Endothelial cell of umbilical vein (primary cell): ENCODE measurements around the gene CABP2. TPM values are rescaled to one million over a fixed set of nuclear protein-coding genes. Genes with fewer than 3 reads are reported as not detected.

ENCODE experiments used
- Bru-seq: library from RNA; stranded (reverse); fragments of 400-500 nt; gene quantifications from one replicate; lab custom pipeline; 2021; lab: Mats Ljungman, UMichigan
- BruChase-seq, 2 experiments: library from RNA; stranded (reverse); fragments of 400-500 nt; gene quantifications; one replicate each; lab custom pipeline; 2021; lab: Mats Ljungman, UMichigan
- BruUV-seq: library from RNA; stranded (reverse); fragments of 400-500 nt; replicated peaks from 2 replicates; lab custom pipeline; 2021; lab: Mats Ljungman, UMichigan
- CTCF ChIA-PET: fragments of 300-600, 350-600 bp; sonication (Branson Sonifier 250); formaldehyde crosslinking; loops from one replicate; lab custom pipeline; 2021; ENCODE audit warnings: antibody characterized with exemption, inconsistent platforms; lab: Charles Lee
- POLR2A ChIA-PET: fragments of 300-600, 350-600 bp; sonication (Branson Sonifier 250); formaldehyde crosslinking; loops from one replicate; lab custom pipeline; 2021; ENCODE audit warnings: antibody characterized with exemption, inconsistent platforms; lab: Charles Lee
- DNase-seq: peaks from one replicate; pipeline ENCODE4 v3.0.0-alpha.2; 2011; ENCODE audit warnings: low read depth, low spot score
- FAIRE-seq: peaks from 2 replicates; lab custom pipeline; 2011; peaks lifted over from hg19 to GRCh38; lab: Jason Lieb, UNC
- H2AFZ ChIP-seq: 2 replicates; pipeline ENCODE4 v1.6.0; 2012; ENCODE audit warnings: low read depth, low read length, control low read depth, inconsistent platforms
- H3K27ac ChIP-seq: 2 replicates; pipeline ENCODE4 v1.5.1; 2011; ENCODE audit warnings: low read depth, mild to moderate bottlenecking, control low read depth, low read length, moderate library complexity; ENCODE audit not compliant: insufficient read depth
- H3K27me3 ChIP-seq, 2 experiments: 2 replicates each; pipeline versions ENCODE4 v1.6.0 to v1.6.1; 2011; ENCODE audit warnings: low read length in 2 of 2, mixed read lengths in 1 of 2; ENCODE audit not compliant: control insufficient read depth in 2 of 2, insufficient read depth in 2 of 2
- H3K36me3 ChIP-seq, 2 experiments: 2 replicates in 1 of 2; 3 replicates in 1 of 2; pipeline ENCODE4 v1.5.1; 2011; ENCODE audit warnings: low read length in 2 of 2, mild to moderate bottlenecking in 1 of 2, moderate library complexity in 1 of 2; ENCODE audit not compliant: control insufficient read depth in 2 of 2, insufficient read depth in 2 of 2; ENCODE audit errors: extremely low read depth in 1 of 2
- H3K4me1 ChIP-seq: 3 replicates; pipeline ENCODE4 v1.5.1; 2011; ENCODE audit warnings: mild to moderate bottlenecking, low read length; ENCODE audit not compliant: control insufficient read depth, insufficient read depth; ENCODE audit errors: extremely low read depth
- H3K4me2 ChIP-seq: 2 replicates; pipeline ENCODE4 v1.6.1; 2011; ENCODE audit warnings: low read length, control low read depth, mixed read lengths; ENCODE audit not compliant: insufficient read depth
- H3K4me3 ChIP-seq, 3 experiments: fragments of 200-600 bp in 1 of 3; sonication (generic), shearing (Covaris generic) in 1 of 3; replicated peaks in 1 of 3; 2 replicates each; pipeline ENCODE4 v1.5.1; 2011 to 2016; ENCODE audit warnings: control low read depth in 3 of 3, low read length in 3 of 3, mild to moderate bottlenecking in 2 of 3, inconsistent platforms in 1 of 3, low read depth in 1 of 3, moderate library complexity in 1 of 3; ENCODE audit not compliant: insufficient read depth in 1 of 3
- H3K79me2 ChIP-seq: 2 replicates; pipeline ENCODE4 v1.6.0; 2012; ENCODE audit warnings: low read length, inconsistent platforms; ENCODE audit not compliant: control insufficient read depth, insufficient read depth
- H3K9ac ChIP-seq: replicated peaks from 2 replicates; pipeline ENCODE3; 2011; ENCODE audit warnings: low read length, control low read depth; ENCODE audit not compliant: insufficient read depth; ENCODE audit errors: extremely low read depth
- H3K9me1 ChIP-seq: replicated peaks from 3 replicates; pipeline ENCODE4 v1.6.0; 2011; ENCODE audit warnings: mild to moderate bottlenecking, low read length; ENCODE audit not compliant: control insufficient read depth, insufficient read depth; ENCODE audit errors: extremely low read depth
- H3K9me3 ChIP-seq: replicated peaks from 2 replicates; pipeline ENCODE4 v1.5.1; 2012; ENCODE audit warnings: low read length, inconsistent platforms; ENCODE audit not compliant: control insufficient read depth, insufficient read depth
- H4K20me1 ChIP-seq: replicated peaks from 2 replicates; pipeline ENCODE3; 2011; ENCODE audit warnings: mild to moderate bottlenecking, low read length; ENCODE audit not compliant: control insufficient read depth, insufficient read depth; ENCODE audit errors: extremely low read depth
- CTCF ChIP-seq, 2 donors: IDR thresholded peaks; 1 replicate in 1 of 2; 2 replicates in 1 of 2; pipeline ENCODE4 v1.5.1; 2011; ENCODE audit warnings: low read length in 2 of 2, mild to moderate bottlenecking in 2 of 2, moderate library complexity in 2 of 2, control low read depth in 1 of 2, inconsistent platforms in 1 of 2, low read depth in 1 of 2; ENCODE audit not compliant: insufficient read depth in 1 of 2; ENCODE audit errors: extremely low read depth in 1 of 2
- EZH2 ChIP-seq: IDR thresholded peaks from 2 replicates; pipeline ENCODE4 v1.6.1; 2012; ENCODE audit warnings: borderline replicate concordance, low read depth, mild to moderate bottlenecking, moderate library complexity, low read length, inconsistent platforms; ENCODE audit not compliant: severe bottlenecking
- FOS ChIP-seq: IDR thresholded peaks from 2 replicates; pipeline ENCODE4 v1.6.1; 2011; ENCODE audit warnings: mild to moderate bottlenecking, low read length, moderate library complexity, borderline replicate concordance; ENCODE audit not compliant: insufficient read depth
- POLR2A ChIP-seq: IDR thresholded peaks from 2 replicates; pipeline ENCODE4 v1.6.1; 2012; ENCODE audit warnings: low read depth, mild to moderate bottlenecking, control low read depth, low read length
- dilution Hi-C: fragments of 300-500 bp; cut with MboI; formaldehyde crosslinking; loops from one replicate; pipeline ENCODE4 v1.15.0; 2019; ENCODE audit warnings: low sequenced_read_pairs; ENCODE audit not compliant: extremely low pct_ligation_motif_present
- intact Hi-C: fragments of 100-400 bp; cut with micrococcal nuclease; formaldehyde crosslinking; loops from one replicate; pipeline ENCODE4 v1.10.0; 2022
- long read RNA-seq: library from polyadenylated mRNA; stranded (forward); transcript quantifications from one replicate; pipeline ENCODE4 v2.0.0, GENCODE V29; 2021
- polyA minus RNA-seq, 3 experiments: library from RNA; depleted of rRNA, polyadenylated mRNA; stranded (reverse); fragments of >200 nt; gene quantifications; 1 replicate in 1 of 3; 2 replicates in 2 of 3; pipeline ENCODE4 v1.2.3, GENCODE V29; 2011
- polyA plus RNA-seq, 4 experiments: library from polyadenylated mRNA; depleted of rRNA in 3 of 4; stranded (reverse) in 3 of 4; unstranded in 1 of 4; fragments of >200 nt; gene quantifications; 2 replicates each; pipeline versions ENCODE4 v1.2.1 to v1.2.3, GENCODE V29; 2011 to 2012; ENCODE audit warnings: missing spikeins in 1 of 4
- total RNA-seq: library from RNA; stranded (reverse); gene quantifications from 2 replicates; pipeline ENCODE4 v1.2.3, GENCODE V29; 2021

CABP2 gene
- total RNA-seq (not detected in 2 replicates), polyA plus RNA-seq (not detected in 2 replicates), polyA minus RNA-seq (not detected in 2 replicates), Bru-seq, nascent RNA (not detected), BruChase-seq, experiment 1, labeled RNA remaining after a 6-hour chase (not detected), BruChase-seq, experiment 2, labeled RNA remaining after a 2-hour chase (not detected)
- not detected in 2 replicates for polyA plus RNA-seq (2011; cell fraction: cytosol; rRNA removed)
- not detected in 2 replicates for polyA plus RNA-seq (2011; cell fraction: nucleus; rRNA removed)
- polyA plus RNA-seq (2012): not detected in 2 replicates
- not detected for polyA minus RNA-seq (2011; cell fraction: cytosol; rRNA and poly(A)+ RNA removed)
- not detected in 2 replicates for polyA minus RNA-seq (2011; cell fraction: nucleus; rRNA and poly(A)+ RNA removed)
- long read RNA-seq: 0 reads

- DNase-seq (no peak), FAIRE-seq (no peak)
- Histone ChIP-seq H3K4me3 (no peak within 1 kb of the TSS), H3K9ac (no peak within 1 kb of the TSS), H4K20me1 (no peaks in the 10 kb centered on the region), H3K4me1 (no peaks in the 10 kb centered on the region), H3K79me2 (no peaks in the 10 kb centered on the region), H3K4me2 (no peak within 1 kb of the TSS), H3K9me3 (no peaks in the 10 kb centered on the region), H2AFZ (no peak within 1 kb of the TSS), H3K9me1 (no peaks in the 10 kb centered on the region), H3K36me3 (no peaks in the 10 kb centered on the region), H3K27ac (no peak within 1 kb of the TSS), H3K27me3 (peaks cover 0 to 3% of the 10 kb centered on the region in 2 experiments)
- dilution Hi-C loops (no loop called here), intact Hi-C loops (no loop called here)
- BruUV-seq: no TSS peak
- POLR2A ChIA-PET: no interaction called here
- CTCF ChIA-PET: no interaction called here
- TF ChIP-seq POLR2A (no peak), CTCF (IDR thresholded peaks at IDR 0.05; ENCODE audit: extremely low read depth in 1 of 2, insufficient read depth in 1 of 2, low read depth in 1 of 2, low read length in 2 of 2) (no peak), FOS (no peak), EZH2 (no peak)
Observed at GRCh38 chr11:67522844-67523555, at the start of gene CABP2. Gene CABP2, minus strand, starts transcription at chr11:67523446. Its CDS starts 120 bp downstream, at chr11:67523326.
